Large intestine (tissue), 3 donors: ENCODE measurements around the gene S100A3. TPM values are rescaled to one million over a fixed set of nuclear protein-coding genes. Genes with fewer than 3 reads are reported as not detected.

ENCODE experiments used
- DNase-seq, 2 donors: peaks; one replicate each; pipeline versions ENCODE4 v3.0.0 to v3.0.0-alpha.2; 2013
- H3K27ac ChIP-seq: one replicate; pipeline ENCODE4 v1.5.1; 2013; ENCODE audit warnings: low read length
- H3K27me3 ChIP-seq: 2 replicates; pipeline ENCODE4 v1.6.1; 2013; ENCODE audit warnings: low read length; ENCODE audit not compliant: control insufficient read depth, insufficient read depth
- H3K36me3 ChIP-seq: 2 replicates; pipeline ENCODE4 v1.6.1; 2013; ENCODE audit warnings: low read length; ENCODE audit not compliant: control insufficient read depth, insufficient read depth
- H3K4me1 ChIP-seq: one replicate; pipeline ENCODE4 v1.6.1; 2013; ENCODE audit warnings: low read length; ENCODE audit not compliant: control insufficient read depth, insufficient read depth
- H3K4me3 ChIP-seq: one replicate; pipeline ENCODE4 v1.5.1; 2013; ENCODE audit warnings: low read length
- H3K9me3 ChIP-seq: one replicate; pipeline ENCODE4 v1.6.1; 2013; ENCODE audit warnings: mild to moderate bottlenecking, low read depth, low read length, moderate library complexity; ENCODE audit not compliant: control insufficient read depth
- WGBS: methylation state at CpG from one replicate; pipeline ENCODE4 v1.1.5; 2013; ENCODE audit warnings: low lambda C conversion rate; ENCODE audit not compliant: insufficient coverage; 5-methylcytosine and 5-hydroxymethylcytosine counted together
- polyA plus RNA-seq: library from polyadenylated mRNA; unstranded; fragments of 120-200 nt; gene quantifications from one replicate; pipeline ENCODE4 v1.2.1, GENCODE V29; 2013

Gene S100A3
- polyA plus RNA-seq, 1 donor: not detected

- Histone ChIP-seq H3K27ac (no peak overlapping the region), H3K4me1 (peaks cover 16% of the 10 kb centered on the region), H3K36me3 (no peaks in the 10 kb centered on the region), H3K4me3 (no peak overlapping the region), H3K9me3 (no peaks in the 10 kb centered on the region), H3K27me3 (no peaks in the 10 kb centered on the region)
- WGBS: no CpG with 5 or more reads among the region's 6 CpGs
- DNase-seq: no peak
Measured at GRCh38 chr1:153549741-153550397, 811 bp upstream of the S100A3 start.

DNA sequence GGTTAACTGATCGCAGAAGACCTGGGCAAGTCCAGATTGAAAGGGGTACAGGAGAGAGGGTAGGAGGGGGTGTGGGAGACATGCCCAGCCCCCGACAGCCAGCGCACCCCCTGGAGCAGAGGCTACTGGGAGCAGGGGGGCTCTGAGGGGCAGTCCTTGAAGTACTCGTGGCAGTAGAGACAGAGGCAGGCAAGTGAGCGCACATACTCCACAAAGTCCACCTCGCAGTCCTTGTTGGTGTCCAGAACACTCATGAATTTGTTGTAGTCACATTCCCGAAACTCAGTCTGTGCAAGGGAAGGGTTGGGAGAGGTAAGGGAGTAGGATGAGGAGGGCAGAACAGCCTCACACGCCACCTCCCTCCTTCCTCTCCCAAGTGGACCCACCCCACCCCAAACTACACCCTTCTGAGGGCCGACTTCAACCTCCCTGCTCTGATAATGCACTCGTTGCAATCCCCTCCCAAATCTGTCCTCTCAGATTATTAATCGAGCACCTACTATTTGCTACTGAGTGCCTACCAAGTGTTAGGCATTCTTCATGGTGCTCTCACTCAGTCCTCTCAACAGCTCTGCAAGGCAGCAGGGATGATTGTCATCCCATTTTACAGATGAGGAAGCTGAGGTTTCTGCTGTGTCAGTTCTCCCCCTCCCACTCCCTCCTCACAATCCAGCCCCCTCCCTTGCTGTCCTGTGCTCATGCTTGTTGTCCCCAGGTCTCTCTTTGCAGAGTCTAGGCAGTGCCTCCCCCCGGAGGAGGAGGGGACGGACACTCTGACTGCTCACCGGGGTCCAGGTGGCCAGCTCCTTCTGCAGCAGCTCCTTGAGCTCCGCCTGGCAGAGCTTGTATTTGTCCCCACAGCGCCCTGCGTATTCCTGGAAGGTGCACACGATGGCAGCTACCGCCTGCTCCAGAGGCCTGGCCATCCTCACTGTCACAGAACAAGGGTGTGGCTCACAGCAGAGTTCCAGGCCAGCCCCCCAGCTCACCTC lies 1.2 kb downstream of the S100A3 start:
- H3K36me3 ChIP-seq: no peaks in the 10 kb centered on the region
- no peak for DNase-seq
- H3K4me3 ChIP-seq: no peak overlapping the region
- no peaks in the 10 kb centered on the region for H3K27me3 ChIP-seq
- no CpG with 5 or more reads among the region's 19 CpGs for WGBS
- H3K4me1 ChIP-seq: peaks cover 24% of the 10 kb centered on the region
- no peaks in the 10 kb centered on the region for H3K9me3 ChIP-seq
- H3K27ac ChIP-seq: no peak overlapping the region

- Histone ChIP-seq H3K27ac (no peak overlapping the region), H3K4me3 (no peak overlapping the region), H3K4me1 (peaks cover 24% of the 10 kb centered on the region), H3K9me3 (no peaks in the 10 kb centered on the region), H3K27me3 (no peaks in the 10 kb centered on the region), H3K36me3 (no peaks in the 10 kb centered on the region)
- WGBS: 60% methylated on average over 2 of the region's 14 CpGs
- DNase-seq: peak in 1 of 2 donors; percentile 6
Measured at GRCh38 chr1:153546796-153547559, 2.1 kb downstream of the S100A3 start.

- no peak for DNase-seq
- H3K27me3 ChIP-seq: no peaks in the 10 kb centered on the region
- H3K9me3 ChIP-seq: no peaks in the 10 kb centered on the region
- no peaks in the 10 kb centered on the region for H3K36me3 ChIP-seq
- no peak overlapping the region for H3K27ac ChIP-seq
- 100% methylated on average over 2 of the region's 8 CpGs for WGBS
- peaks cover 24% of the 10 kb centered on the region for H3K4me1 ChIP-seq
- no peak overlapping the region for H3K4me3 ChIP-seq
Measured at GRCh38 chr1:153546371-153546770, 2.7 kb downstream of the S100A3 start.

GRCh38 chr1:153545067-153546055 lies 3.7 kb downstream of the S100A3 start, which contains the start of gene S100A4:
Gene S100A4, minus strand, starts transcription at chr1:153545806. Its CDS starts 1,012 bp downstream, at chr1:153544794.
- WGBS: no CpG with 5 or more reads among the region's 19 CpGs
- H3K4me1 ChIP-seq: peaks cover 24% of the 10 kb centered on the region

GRCh38 chr1:153544453-153545066 lies 4.5 kb downstream of the S100A3 start:
- H3K27ac ChIP-seq: peak overlapping the region; percentile 33
- no peaks in the 10 kb centered on the region for H3K27me3 ChIP-seq
- H3K4me3 ChIP-seq: no peak overlapping the region
- no peak for DNase-seq
- no CpG with 5 or more reads among the region's 10 CpGs for WGBS
- H3K36me3 ChIP-seq: no peaks in the 10 kb centered on the region
- H3K9me3 ChIP-seq: no peaks in the 10 kb centered on the region
- peaks cover 24% of the 10 kb centered on the region for H3K4me1 ChIP-seq

More at GRCh38 chr1:153545067-153546055, 3.7 kb downstream of the S100A3 start, which contains the start of gene S100A4:
- H3K27me3 ChIP-seq: no peaks in the 10 kb centered on the region
- peak within 1 kb of the TSS; percentile 33 for H3K27ac ChIP-seq
- H3K9me3 ChIP-seq: no peaks in the 10 kb centered on the region
- H3K4me3 ChIP-seq: no peak within 1 kb of the TSS
- peak; percentile 94 to 97 for DNase-seq
- H3K36me3 ChIP-seq: no peaks in the 10 kb centered on the region

- no peak for DNase-seq
- H3K27ac ChIP-seq: no peak overlapping the region
- peaks cover 23% of the 10 kb centered on the region for H3K4me1 ChIP-seq
- WGBS: no CpG with 5 or more reads among the region's 4 CpGs
- no peaks in the 10 kb centered on the region for H3K36me3 ChIP-seq
- H3K9me3 ChIP-seq: no peaks in the 10 kb centered on the region
- no peaks in the 10 kb centered on the region for H3K27me3 ChIP-seq
- no peak overlapping the region for H3K4me3 ChIP-seq
Measured at GRCh38 chr1:153543736-153544135, 5.3 kb downstream of the S100A3 start.

GRCh38 chr1:153542956-153543711 lies 5.9 kb downstream of the S100A3 start:
- Histone ChIP-seq H3K4me1 (peaks cover 27% of the 10 kb centered on the region), H3K27me3 (no peaks in the 10 kb centered on the region), H3K36me3 (no peaks in the 10 kb centered on the region), H3K27ac (no peak overlapping the region), H3K4me3 (no peak overlapping the region), H3K9me3 (no peaks in the 10 kb centered on the region)
- no peak for DNase-seq
- no CpG with 5 or more reads among the region's 13 CpGs for WGBS
